HG03159 (cell line): ENCODE results near the gene OGT.

ENCODE experiments used
- ATAC-seq: cut with Tn5 transposase; IDR thresholded peaks from one replicate; pipeline ENCODE4 v1.9.1; 2021; ENCODE audit warnings: mild to moderate bottlenecking, moderate library complexity; ENCODE audit not compliant: unreplicated experiment

The OGT gene

GRCh38 chrX:71621603-71622002 is 88.7 kb downstream of the OGT start:
- ATAC-seq = no peak

DNA sequence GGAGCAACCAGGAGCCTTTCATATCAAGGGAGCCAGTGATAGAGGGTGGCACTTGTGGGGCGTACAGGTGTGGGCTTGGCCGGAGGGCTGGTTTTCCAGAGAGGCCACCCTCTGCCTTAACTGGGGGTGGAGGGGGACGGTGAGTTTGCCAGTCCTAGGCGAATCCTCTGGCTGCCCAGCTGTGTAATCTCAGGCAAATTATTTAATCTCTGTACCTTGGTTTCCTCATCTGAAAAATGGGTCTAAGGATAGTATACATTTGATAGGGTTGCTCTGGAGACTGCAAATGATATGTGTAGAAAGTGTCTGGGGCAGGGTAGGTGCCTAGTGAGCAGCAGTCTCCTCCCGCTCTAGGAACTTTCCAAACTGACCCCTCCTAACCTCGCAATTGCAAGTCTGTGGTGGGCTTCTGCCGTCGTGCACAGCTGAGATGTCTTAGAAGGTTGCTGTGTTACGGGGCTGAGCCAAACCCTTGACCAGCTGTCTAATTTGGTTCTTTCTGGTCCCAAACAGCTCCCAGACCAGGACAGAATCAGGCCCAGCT is 89.2 kb downstream of the OGT start:
- no peak for ATAC-seq

- peak; percentile 46 for ATAC-seq
Measured at GRCh38 chrX:71622576-71623450, 89.9 kb downstream of the OGT start.

GRCh38 chrX:71623714-71624113 is 90.8 kb downstream of the OGT start:
- no peak for ATAC-seq

DNA sequence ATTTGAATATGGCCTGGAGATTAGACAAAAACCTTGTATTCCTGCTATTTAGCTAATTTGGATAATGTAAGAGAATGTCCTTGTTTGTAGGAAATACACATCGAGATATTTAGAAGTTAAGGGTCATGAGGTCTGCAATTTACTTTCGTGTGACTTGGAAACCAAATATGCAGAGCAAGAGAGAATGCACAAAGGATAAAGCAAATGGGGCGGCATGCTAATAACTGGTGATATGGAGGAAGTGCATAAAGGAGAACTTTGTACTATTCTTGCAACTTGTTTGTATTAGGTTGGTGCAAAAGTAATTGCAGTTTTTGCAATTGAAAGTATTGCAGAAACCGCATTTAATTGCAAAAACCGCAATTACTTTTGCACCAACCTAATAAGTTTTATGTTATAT is 92.6 kb downstream of the OGT start:
- ATAC-seq = no peak
